SH-SY5Y (cell line): ENCODE results near the gene CFAP77.

Experiments
- GATA2 ChIP-seq: IDR thresholded peaks from 2 replicates; pipeline ENCODE4 v1.6.1; 2011; ENCODE audit warnings: mild to moderate bottlenecking, low read depth, low read length
- GATA3 ChIP-seq: IDR thresholded peaks from 2 replicates; pipeline ENCODE4 v1.6.1; 2011; ENCODE audit warnings: low read depth, mild to moderate bottlenecking, low read length, moderate library complexity

DNA sequence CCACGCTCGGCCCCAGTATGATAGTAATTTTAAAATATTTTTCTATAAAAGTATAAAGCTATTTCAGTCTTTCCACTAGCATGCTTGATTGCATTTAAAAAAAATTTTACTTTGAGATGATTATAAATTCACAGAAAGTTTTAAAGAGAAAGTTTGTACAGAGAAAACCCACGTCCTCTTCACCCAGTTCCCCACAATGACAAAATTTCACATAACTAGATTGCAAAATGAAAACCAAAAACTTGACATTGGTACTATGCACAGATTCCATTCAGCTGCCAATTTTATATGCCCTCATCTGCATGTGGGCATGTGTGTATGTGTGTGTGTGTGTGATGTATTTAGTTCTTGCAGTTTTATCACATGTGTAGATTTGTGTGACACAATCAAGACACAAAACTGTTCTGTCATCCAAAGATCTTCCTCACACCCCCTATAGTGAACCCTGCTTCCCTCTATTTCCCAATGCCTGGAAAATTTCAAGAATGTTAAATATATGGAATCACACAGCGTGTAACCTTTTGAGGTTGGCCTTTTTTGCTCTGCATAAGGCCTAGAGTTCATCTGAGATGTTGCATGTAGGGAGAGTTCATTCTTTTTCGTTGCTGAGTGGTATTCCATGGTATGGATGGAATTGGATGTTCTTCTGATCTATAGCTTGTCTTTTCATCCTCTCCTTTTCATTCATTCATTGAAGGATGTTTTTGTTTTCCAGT lies 115.5 kb downstream of the CFAP77 start:
- TF ChIP-seq GATA2 (no peak), GATA3 (no peak)
